H7 (cell line): Measurements from ENCODE around the gene MAGI1. TPM values are rescaled to one million over a fixed set of nuclear protein-coding genes. Genes with fewer than 3 reads are reported as not detected.
"Not testable (repeated sequence)": the region's sequence is repeated elsewhere in the genome, so short reads cannot be mapped to it uniquely, and the experiment has no call there.

ENCODE experiments used
- DNase-seq: peaks from one replicate; pipeline ENCODE4 v3.0.0; 2012
- H3K27me3 ChIP-seq: 2 replicates; pipeline ENCODE4 v1.6.0; 2011; ENCODE audit warnings: mild to moderate bottlenecking, low read length; ENCODE audit not compliant: control insufficient read depth, insufficient read depth
- H3K36me3 ChIP-seq: replicated peaks from 2 replicates; pipeline ENCODE4 v1.5.1; 2011; ENCODE audit warnings: low read length; ENCODE audit not compliant: control insufficient read depth, insufficient read depth
- H3K4me3 ChIP-seq: 2 replicates; pipeline ENCODE4 v1.5.1; 2011; ENCODE audit warnings: low read depth, mild to moderate bottlenecking, control low read depth, low read length, moderate library complexity; ENCODE audit not compliant: insufficient read depth
- total RNA-seq: library from RNA; depleted of rRNA; stranded (reverse); fragments of >200 nt; shearing (Covaris generic); gene quantifications from 2 replicates; pipeline ENCODE4 v1.2.3, GENCODE V29; 2014

MAGI1 gene
- total RNA-seq, 1 experiment from 2014 or later: 26.4 TPM

DNA sequence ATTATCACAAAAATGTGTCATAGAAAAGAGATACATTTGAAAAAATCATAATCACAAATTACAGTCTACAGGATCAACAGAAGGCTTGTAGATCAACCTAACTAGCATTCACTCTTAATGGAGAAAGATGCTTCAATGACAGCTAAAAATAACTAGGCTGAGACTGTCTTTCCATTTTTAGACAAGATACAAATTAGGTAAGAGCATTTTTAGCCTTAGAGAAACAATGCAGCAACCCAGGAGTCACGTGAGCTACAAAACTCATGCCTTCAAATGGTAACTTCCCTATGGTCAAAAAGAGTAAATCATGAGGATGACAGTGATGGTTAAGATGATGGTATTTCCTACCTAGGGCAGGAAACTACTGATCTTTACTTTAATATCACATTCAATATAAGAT is 415.4 kb downstream of the MAGI1 start:
- DNase-seq: no peak
- no peak overlapping the region for H3K4me3 ChIP-seq
- H3K27me3 ChIP-seq: no peaks in the 10 kb centered on the region

GRCh38 chr3:65619888-65620287 is 418.8 kb downstream of the MAGI1 start:
- DNase-seq: no peak
- Histone ChIP-seq H3K27me3 (no peaks in the 10 kb centered on the region), H3K4me3 (no peak overlapping the region), H3K36me3 (no peaks in the 10 kb centered on the region)

More for the DNA sequence above, 415.4 kb downstream of the MAGI1 start:
- H3K36me3 ChIP-seq: no peaks in the 10 kb centered on the region

- Histone ChIP-seq H3K4me3 (no peak overlapping the region), H3K27me3 (no peaks in the 10 kb centered on the region), H3K36me3 (no peaks in the 10 kb centered on the region)
- no peak for DNase-seq
Observed at GRCh38 chr3:65619451-65619881, 419.3 kb downstream of the MAGI1 start.

DNA sequence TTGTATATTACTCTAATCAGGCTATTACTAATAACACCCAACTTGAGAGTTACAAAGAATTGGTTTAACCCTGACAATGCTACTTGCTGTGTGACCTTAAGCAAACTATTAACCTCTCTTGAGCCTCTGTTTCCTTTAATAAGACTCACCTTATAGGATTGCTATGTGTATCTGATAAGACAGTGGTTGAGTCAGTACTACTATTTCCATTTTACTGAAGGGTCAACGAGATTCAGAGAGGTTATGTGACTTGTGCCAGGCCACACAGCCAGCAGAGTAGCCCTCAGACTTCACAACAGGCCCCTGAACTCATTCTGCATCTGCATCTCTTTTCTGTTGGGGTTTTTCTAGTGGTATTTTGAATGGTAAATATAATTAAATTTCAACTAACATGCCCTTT is 420.1 kb downstream of the MAGI1 start:
- no peak for DNase-seq
- no peaks in the 10 kb centered on the region for H3K27me3 ChIP-seq
- H3K4me3 ChIP-seq: no peak overlapping the region
- no peaks in the 10 kb centered on the region for H3K36me3 ChIP-seq

DNA sequence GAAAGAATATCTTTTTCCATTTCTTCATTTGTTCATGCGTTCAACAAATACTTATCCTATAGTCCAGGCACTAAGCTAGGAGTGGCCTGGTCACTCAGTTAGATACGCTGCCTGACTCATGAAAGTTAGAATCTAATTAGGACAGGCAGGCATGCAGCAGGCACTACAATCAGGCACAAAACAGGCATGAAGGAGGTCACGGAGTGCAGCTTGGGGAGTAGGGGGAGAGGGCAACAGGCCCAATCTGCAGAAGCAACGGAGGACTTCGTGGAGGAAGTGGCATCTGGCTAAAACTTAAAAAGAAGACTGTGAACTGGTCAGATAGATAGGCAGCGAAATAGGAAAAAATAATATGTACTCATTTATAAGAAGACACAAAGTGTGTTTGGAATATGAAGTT is 420.9 kb downstream of the MAGI1 start:
- Histone ChIP-seq H3K36me3 (no peaks in the 10 kb centered on the region), H3K27me3 (no peaks in the 10 kb centered on the region)

GRCh38 chr3:65617209-65617608 is 421.5 kb downstream of the MAGI1 start:
- Histone ChIP-seq H3K36me3 (no peaks in the 10 kb centered on the region), H3K4me3 (no peak overlapping the region), H3K27me3 (no peaks in the 10 kb centered on the region)
- DNase-seq: no peak

More for the DNA sequence above, 420.9 kb downstream of the MAGI1 start:
- no peak for DNase-seq
- H3K4me3 ChIP-seq: no peak overlapping the region

- DNase-seq: no peak
- H3K36me3 ChIP-seq: no peaks in the 10 kb centered on the region
- H3K27me3 ChIP-seq: no peaks in the 10 kb centered on the region
- H3K4me3 ChIP-seq: no peak overlapping the region
Observed at GRCh38 chr3:65616563-65616962, 422.2 kb downstream of the MAGI1 start.

DNA sequence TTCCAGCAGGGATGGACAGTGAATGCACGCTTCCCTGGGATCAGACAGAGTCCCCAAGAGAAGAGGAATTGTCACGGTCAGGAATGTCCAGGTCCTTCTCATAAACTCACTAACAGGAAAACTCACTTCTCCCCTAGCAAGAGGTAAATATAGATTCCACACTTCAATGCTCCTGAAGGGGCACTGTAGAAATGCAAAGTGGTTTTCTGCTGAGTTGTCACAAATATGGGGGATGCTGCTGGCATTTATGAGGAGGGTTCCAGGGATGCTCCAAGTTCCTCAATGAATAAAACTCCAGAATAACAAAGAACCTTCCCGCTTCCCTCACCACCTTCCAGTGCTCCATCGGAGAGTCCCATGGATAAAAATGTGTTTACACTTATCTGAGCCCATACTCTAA is 423.4 kb downstream of the MAGI1 start:
- Histone ChIP-seq H3K27me3 (no peaks in the 10 kb centered on the region), H3K4me3 (no peak overlapping the region), H3K36me3 (no peaks in the 10 kb centered on the region)
- DNase-seq: no peak

GRCh38 chr3:65614585-65614984 is 424.1 kb downstream of the MAGI1 start:
- DNase-seq: no peak
- Histone ChIP-seq H3K27me3 (no peaks in the 10 kb centered on the region), H3K4me3 (no peak overlapping the region), H3K36me3 (no peaks in the 10 kb centered on the region)

DNA sequence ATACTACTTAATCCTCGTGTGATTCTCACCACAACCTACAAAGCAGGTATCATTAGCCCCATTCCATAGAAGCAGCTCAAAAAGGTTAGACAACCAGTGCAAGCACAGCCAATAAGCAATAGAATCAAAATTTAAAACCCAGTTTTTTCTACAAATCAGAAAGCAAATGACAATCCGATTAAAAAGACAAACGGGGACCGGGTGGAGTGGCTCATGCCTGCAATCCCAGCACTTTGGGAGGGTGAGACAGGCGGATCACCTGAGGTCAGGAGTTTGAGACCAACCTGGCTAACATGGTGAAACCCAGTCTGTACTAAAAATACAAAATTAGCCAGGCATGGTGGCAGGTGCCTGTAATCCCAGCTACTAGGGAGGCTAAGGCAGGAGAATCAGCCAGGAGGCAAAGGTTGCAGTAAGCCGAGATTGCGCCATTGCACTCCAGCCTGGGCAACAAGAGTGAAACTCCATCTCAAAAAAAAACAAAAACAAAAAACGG is 430.7 kb downstream of the MAGI1 start:
- DNase-seq, H3K27me3 ChIP-seq, H3K36me3 ChIP-seq, H3K4me3 ChIP-seq: not testable (repeated sequence)

DNA sequence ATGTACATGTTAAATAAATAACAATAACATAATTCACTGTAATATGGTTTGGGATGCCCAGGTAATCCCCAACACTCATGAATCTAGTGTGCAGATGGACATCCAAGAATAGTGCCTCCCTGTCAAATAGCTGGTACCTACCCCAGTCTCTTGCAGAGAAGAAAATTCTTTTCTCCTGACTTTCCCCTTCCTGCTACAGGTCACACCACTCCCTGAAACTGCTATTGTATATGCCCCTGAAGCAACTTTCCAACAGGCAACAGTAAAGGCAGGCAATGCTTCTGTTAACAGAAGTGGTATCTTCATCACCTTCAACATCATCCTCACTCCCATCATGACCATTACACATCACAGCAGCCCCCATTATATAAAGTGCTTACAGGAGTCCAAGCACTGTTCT is 431.6 kb downstream of the MAGI1 start:
- Histone ChIP-seq H3K36me3 (no peaks in the 10 kb centered on the region), H3K4me3 (no peak overlapping the region), H3K27me3 (no peaks in the 10 kb centered on the region)
- no peak for DNase-seq

DNA sequence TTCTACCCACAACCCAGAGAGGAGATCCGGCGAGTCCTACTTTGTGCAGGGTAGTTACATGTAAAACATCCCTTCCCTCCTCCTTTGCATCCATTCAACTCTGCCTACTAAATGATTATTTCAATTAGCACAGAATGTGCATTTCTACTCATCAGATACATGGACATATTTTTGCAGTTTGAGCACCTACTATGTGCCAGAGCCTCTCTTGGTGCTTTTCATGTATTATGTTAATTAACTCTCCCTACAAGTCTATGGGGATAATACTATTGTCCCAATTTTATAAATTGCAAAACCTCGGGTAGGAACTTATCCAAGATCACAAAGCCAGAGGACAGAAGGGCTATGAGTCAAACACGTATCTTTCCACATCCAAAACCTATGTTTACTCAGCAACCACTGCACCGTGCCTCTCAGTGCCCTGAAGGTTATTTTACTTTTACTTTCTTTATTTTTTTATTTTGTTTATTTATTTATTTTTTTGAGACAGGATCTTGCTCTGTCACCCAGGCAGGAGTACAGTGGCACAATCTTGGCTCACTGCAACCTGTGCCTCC is 432.8 kb downstream of the MAGI1 start:
- H3K36me3 ChIP-seq: no peaks in the 10 kb centered on the region
- no peaks in the 10 kb centered on the region for H3K27me3 ChIP-seq
- no peak overlapping the region for H3K4me3 ChIP-seq
- DNase-seq: no peak

DNA sequence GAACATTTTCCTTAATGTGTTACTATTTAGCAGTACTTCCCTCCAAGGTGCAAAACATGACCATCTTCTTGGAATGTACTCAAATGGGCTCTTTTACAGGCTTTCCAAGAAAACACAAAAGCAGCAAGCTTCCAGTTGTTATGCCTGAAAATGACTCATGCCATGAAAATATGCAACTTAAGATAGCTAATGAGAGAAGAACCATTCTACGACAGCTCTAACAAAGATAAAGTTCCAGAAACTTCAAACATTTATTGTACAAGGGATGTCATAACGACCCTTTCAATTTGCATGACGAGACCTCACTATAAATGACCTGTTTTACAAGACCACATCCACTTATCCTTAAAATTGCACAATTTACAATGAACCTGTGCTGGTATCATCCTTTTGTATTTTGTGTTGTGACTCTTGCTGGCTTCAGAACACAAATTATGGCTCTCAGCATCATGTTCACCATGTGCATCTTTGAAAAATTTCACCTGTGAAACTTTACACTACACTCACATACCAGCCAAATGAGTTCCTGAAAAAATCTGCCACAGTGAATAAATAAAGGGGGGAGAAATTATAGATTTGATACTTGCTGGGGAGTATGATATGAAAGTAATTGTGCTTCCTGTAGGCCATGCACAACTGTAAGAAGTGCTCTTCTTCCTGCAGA is 433.7 kb downstream of the MAGI1 start:
- Histone ChIP-seq H3K36me3 (no peaks in the 10 kb centered on the region), H3K27me3 (no peaks in the 10 kb centered on the region), H3K4me3 (no peak overlapping the region)
- no peak for DNase-seq

DNA sequence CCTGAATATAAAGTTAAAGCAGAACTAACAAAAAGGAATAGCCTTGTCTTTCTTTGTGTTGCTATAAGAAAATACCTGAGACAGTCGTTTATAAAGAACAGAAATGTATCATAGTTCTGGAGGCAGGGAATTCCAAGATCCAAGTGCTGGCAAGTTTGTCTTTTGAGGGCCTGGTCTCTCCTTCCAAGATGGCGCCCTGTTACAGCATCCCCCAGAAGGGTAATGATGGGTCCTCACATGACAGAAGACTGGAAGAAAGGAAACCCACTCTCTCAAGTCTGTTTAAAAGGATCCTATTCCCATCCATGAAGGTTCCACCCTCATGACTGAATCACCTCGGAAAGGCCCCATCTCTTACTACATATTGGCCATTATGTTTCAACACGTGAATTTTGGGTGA is 435.1 kb downstream of the MAGI1 start:
- DNase-seq: no peak
- Histone ChIP-seq H3K27me3 (no peaks in the 10 kb centered on the region), H3K4me3 (no peak overlapping the region), H3K36me3 (no peaks in the 10 kb centered on the region)

DNA sequence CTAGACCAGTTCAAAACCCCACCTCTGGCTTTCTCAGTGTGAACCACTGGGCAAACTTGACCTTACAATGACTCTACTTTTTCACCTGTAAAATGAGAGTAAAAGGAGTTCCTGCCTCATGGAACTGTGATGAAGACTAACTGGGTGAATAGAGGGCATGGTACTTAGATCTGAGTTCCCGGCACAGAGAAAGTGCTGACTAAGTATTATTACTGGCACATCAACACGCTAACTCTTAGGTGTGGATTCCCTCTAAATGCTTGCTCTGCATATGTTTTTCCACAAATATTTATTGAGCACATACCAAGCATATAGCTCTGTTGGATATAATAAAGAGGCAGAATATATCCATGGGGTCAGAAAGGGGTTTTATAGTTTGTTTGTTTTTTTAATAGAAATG is 437.8 kb downstream of the MAGI1 start:
- no peak overlapping the region for H3K4me3 ChIP-seq
- DNase-seq: no peak
- H3K36me3 ChIP-seq: no peaks in the 10 kb centered on the region
- no peaks in the 10 kb centered on the region for H3K27me3 ChIP-seq
